ENCODE measurements around the gene UACA.

UACA gene

DNA sequence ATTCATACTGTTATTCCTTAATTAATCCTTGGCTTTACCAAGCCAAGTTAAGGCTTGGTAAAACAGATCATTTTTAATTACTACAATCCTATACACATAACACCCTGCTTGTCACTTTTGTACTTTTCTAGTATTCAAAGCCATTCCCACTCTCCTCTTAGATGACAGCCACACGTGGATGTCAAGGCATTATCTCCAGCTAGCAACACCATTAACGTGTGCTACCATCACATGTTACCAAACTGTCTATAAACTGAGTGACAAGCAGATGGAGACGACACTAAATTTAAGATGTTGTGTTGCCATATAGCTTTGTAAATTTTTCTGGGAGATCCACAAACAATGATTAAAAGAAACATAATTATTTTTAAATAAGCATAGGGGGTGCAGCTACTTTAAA is 103.7 kb downstream of the UACA start:
- H3K4me3 ChIP-seq (ENCODE audit: low read depth, low read length): no peak overlapping the region
- TF ChIP-seq, protein P1, sequence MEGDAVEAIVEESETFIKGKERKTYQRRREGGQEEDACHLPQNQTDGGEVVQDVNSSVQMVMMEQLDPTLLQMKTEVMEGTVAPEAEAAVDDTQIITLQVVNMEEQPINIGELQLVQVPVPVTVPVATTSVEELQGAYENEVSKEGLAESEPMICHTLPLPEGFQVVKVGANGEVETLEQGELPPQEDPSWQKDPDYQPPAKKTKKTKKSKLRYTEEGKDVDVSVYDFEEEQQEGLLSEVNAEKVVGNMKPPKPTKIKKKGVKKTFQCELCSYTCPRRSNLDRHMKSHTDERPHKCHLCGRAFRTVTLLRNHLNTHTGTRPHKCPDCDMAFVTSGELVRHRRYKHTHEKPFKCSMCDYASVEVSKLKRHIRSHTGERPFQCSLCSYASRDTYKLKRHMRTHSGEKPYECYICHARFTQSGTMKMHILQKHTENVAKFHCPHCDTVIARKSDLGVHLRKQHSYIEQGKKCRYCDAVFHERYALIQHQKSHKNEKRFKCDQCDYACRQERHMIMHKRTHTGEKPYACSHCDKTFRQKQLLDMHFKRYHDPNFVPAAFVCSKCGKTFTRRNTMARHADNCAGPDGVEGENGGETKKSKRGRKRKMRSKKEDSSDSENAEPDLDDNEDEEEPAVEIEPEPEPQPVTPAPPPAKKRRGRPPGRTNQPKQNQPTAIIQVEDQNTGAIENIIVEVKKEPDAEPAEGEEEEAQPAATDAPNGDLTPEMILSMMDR (IDR thresholded peaks at IDR 0.05; ENCODE audit: low read depth, low read length): no peak

DNA sequence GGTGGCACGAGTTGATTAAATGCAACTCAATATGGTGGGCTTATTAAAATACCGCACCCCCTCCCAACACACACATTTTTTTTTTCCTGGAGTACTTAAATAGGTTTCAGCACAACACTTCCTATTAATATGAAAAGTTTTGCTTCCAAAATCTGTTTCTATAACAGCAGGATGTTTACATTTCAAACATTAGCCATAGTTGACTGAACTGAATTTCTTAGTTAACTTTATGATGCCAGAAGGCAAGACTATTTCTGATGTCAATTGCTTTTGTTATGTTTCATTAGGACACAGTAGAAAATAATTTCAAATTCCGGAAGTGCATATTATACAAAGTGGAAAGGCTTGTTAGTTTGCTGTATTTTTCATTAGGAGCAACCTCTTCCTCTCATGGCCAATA is 104.7 kb downstream of the UACA start:
- TF ChIP-seq, protein P1 (IDR thresholded peaks at IDR 0.05; ENCODE audit: low read depth, low read length): no peak
- no peak overlapping the region for H3K4me3 ChIP-seq (ENCODE audit: low read depth, low read length)

DNA sequence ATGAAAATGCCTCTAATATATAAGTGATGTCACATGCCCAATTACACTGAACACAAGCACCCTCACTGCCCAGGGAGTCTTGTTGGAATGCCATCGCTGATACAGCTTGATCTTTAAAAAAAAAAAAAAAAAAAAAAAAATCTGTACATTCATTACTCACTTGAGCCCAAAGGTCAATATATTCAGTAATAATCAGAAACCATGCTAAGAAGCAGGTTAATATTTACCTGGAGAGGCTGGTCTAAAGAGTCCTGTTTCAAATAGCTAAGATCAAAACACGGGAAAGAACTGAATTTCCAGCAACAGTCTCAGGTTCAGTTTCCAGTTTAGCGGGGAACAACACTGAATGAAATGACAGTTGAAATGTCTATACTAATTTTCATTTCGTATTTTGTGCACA is 109.9 kb downstream of the UACA start:
- no peak overlapping the region for H3K4me3 ChIP-seq (ENCODE audit: low read depth, low read length)
- TF ChIP-seq, protein P1 (IDR thresholded peaks at IDR 0.05; ENCODE audit: low read depth, low read length): no peak

DNA sequence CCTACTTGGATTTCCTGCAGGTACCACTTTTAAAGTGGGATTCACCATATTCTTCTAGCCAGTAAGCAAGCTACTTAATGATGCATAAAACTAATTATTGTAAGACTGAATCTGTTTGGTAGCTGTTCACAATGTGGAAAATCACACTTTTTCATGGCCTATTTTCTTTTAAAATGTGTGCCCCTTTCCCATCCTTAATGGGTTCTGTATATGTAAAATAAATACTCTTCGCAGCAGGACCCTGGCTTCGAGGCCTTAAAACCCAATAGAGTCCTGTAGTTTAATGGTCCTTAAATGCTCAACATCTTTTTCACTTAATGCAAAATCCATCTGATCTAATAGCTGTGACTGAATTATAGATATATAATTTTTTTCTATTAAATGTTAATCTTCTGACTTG is 111.0 kb downstream of the UACA start:
- TF ChIP-seq, protein P1 (IDR thresholded peaks at IDR 0.05; ENCODE audit: low read depth, low read length): no peak

DNA sequence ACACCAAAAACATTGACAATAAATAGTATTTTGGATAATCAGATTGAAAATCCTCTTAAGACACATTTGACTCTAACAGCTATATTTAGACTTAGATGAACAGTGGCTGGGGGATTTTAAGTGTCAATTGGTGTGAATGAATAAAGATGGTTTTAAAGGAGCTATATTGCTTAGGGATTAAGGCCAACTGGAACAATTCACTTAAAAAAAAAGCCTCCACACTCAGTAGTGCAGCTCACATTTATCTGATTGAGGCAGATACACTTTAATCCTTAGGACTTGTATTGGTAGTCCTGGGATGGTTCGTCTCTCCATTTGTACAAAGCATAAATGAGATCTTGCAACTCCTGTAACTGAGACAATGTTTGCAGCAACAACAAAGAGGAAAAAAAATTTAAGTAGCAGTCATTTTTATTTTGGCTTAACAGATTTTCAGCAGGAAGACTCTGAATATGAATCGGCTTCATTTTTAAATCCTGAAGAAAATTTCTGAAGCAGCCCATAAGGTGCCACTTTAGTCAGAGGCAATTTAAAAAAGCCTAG is 112.0 kb downstream of the UACA start:
- H3K4me3 ChIP-seq (ENCODE audit: low read depth, low read length): no peak overlapping the region
- TF ChIP-seq, protein P1 (IDR thresholded peaks at IDR 0.05; ENCODE audit: low read depth, low read length): no peak

More for the DNA sequence above, 111.0 kb downstream of the UACA start:
- H3K4me3 ChIP-seq (ENCODE audit: low read depth, low read length): no peak overlapping the region

DNA sequence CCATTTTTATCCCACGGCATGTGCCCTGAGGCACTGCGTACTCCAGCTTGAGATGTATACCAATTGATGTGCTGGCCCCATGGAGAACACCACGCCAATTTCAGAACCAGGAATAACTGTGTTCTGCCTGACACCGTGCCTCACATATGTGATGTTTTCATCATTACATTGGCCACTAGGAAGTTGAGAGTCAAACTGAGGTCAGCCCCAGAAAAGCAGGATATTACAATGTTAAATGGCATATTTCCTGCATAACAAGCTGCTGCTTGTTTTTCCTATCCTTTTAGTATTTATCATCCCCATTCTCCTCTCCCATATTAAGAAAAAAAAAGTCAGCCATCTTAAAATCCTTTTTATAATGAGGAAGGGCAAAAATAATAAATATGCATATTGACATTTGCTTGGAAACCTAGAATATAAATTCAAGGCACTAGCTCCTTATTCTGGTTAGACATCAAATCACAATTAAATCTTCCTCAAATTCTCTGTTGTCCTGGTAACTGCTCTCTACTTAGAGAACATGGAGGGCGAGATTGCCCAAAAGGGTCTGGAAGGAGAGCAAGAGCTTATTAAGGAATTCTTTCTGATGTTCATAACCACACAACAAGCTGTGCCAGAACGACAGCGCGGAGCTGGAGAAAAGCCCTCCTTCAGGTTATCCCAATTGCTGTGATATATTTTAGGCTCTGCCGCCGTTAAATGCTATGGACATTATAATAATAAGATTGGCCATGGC is 112.6 kb downstream of the UACA start:
- TF ChIP-seq, protein P1 (IDR thresholded peaks at IDR 0.05; ENCODE audit: low read depth, low read length): no peak
- H3K4me3 ChIP-seq (ENCODE audit: low read depth, low read length): no peak overlapping the region

DNA sequence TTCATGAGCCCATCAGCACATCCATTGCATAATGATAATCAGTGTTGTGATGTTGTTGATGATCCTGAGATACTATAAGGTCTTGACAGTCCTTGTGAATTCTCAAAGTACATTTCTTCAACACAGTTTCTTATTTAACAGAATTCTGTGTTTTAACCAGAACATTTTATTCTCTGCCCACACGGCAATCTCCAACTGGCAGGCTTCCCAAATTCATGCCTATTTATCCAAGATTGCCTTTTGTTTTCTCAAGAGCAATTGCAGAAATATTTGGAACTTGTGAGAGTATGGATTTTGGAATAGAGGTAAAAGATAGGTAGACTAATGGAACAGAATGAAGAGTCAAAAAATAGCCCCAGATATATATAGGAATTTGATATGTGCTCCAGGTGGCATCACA is 116.0 kb downstream of the UACA start:
- no peak overlapping the region for H3K4me3 ChIP-seq (ENCODE audit: low read depth, low read length)
- TF ChIP-seq, protein P1 (IDR thresholded peaks at IDR 0.05; ENCODE audit: low read depth, low read length): no peak
